IMR-90 (cell line): ENCODE results near the gene S1PR5. TPM values are rescaled to one million over a fixed set of nuclear protein-coding genes. Genes with fewer than 3 reads are reported as not detected.

Experiments
- ATAC-seq: fragments of 200-7000 bp; cut with Tn5 transposase; 2 replicates; pipeline ENCODE4 v1.9.1; 2020; ENCODE audit warnings: low read depth, mild to moderate bottlenecking, moderate library complexity
- BruUV-seq: library from RNA; stranded (reverse); fragments of 400-500 nt; replicated peaks from 2 replicates; lab custom pipeline; 2021; lab: Mats Ljungman, UMichigan
- CTCF ChIA-PET: fragments of 300-600 bp; formaldehyde crosslinking; extraction: SDS; loops from one replicate; lab custom pipeline; 2021; ENCODE audit warnings: antibody characterized with exemption; lab: Yijun Ruan, JAX
- POLR2A ChIA-PET: fragments of 300-600 bp; sonication (Branson Sonifier 250); formaldehyde crosslinking; loops from one replicate; lab custom pipeline; 2022; ENCODE audit warnings: antibody characterized with exemption; ENCODE audit not compliant: unreplicated experiment; lab: Charles Lee
- DNase-seq: peaks from one replicate; pipeline ENCODE4 v3.0.0; 2013
- H2AFZ ChIP-seq: replicated peaks from 2 replicates; pipeline ENCODE3; 2013; ENCODE audit warnings: low read length, mild to moderate bottlenecking; ENCODE audit not compliant: poor library complexity
- H2AK5ac ChIP-seq: 2 replicates; pipeline ENCODE4 v1.6.1; 2013; ENCODE audit warnings: low read depth, low read length, inconsistent platforms
- H2AK9ac ChIP-seq: replicated peaks from 2 replicates; pipeline ENCODE3; 2013; ENCODE audit warnings: mild to moderate bottlenecking, low read depth, low read length, moderate library complexity; ENCODE audit not compliant: poor library complexity
- H2BK120ac ChIP-seq: 2 replicates; pipeline ENCODE4 v1.6.1; 2013; ENCODE audit warnings: low read depth, low read length, inconsistent platforms
- H2BK15ac ChIP-seq: 3 replicates; pipeline ENCODE4 v1.6.1; 2013; ENCODE audit warnings: low read depth, low read length, inconsistent platforms
- H2BK20ac ChIP-seq: 2 replicates; pipeline ENCODE4 v1.6.1; 2013; ENCODE audit warnings: low read depth, mild to moderate bottlenecking, inconsistent platforms, low read length, moderate library complexity
- H2BK5ac ChIP-seq: 2 replicates; pipeline ENCODE4 v1.6.1; 2013; ENCODE audit warnings: mild to moderate bottlenecking, low read depth, low read length, inconsistent platforms; ENCODE audit not compliant: poor library complexity, severe bottlenecking
- H3K14ac ChIP-seq: replicated peaks from 2 replicates; pipeline ENCODE4 v1.6.1; 2013; ENCODE audit warnings: low read depth, low read length, inconsistent platforms
- H3K18ac ChIP-seq: 2 replicates; pipeline ENCODE4 v1.6.1; 2013; ENCODE audit warnings: low read depth, low read length, control low read depth
- H3K23ac ChIP-seq: 2 replicates; pipeline ENCODE4 v1.6.1; 2013; ENCODE audit warnings: low read depth, low read length, inconsistent platforms
- H3K27ac ChIP-seq: 2 replicates; pipeline ENCODE4 v1.5.1; 2013; ENCODE audit warnings: mild to moderate bottlenecking, control low read depth, low read length; ENCODE audit not compliant: insufficient read depth
- H3K27me3 ChIP-seq: 2 replicates; pipeline ENCODE4 v1.6.1; 2013; ENCODE audit warnings: low read length; ENCODE audit not compliant: control insufficient read depth, insufficient read depth
- H3K36me3 ChIP-seq: 2 replicates; pipeline ENCODE4 v1.6.1; 2013; ENCODE audit warnings: low read length, mixed read lengths; ENCODE audit not compliant: control insufficient read depth, insufficient read depth
- H3K4ac ChIP-seq: 2 replicates; pipeline ENCODE4 v1.6.1; 2013; ENCODE audit warnings: low read depth, low read length, inconsistent platforms
- H3K4me1 ChIP-seq: 2 replicates; pipeline ENCODE4 v1.6.1; 2013; ENCODE audit warnings: low read length, mixed read lengths; ENCODE audit not compliant: control insufficient read depth, insufficient read depth
- H3K4me2 ChIP-seq: 2 replicates; pipeline ENCODE4 v1.6.1; 2013; ENCODE audit warnings: low read depth, mild to moderate bottlenecking, control low read depth, low read length, moderate library complexity
- H3K4me3 ChIP-seq: 2 replicates; pipeline ENCODE4 v1.5.1; 2013; ENCODE audit warnings: low read depth, mild to moderate bottlenecking, control low read depth, low read length, moderate library complexity; ENCODE audit not compliant: insufficient read depth
- H3K56ac ChIP-seq: 2 replicates; pipeline ENCODE4 v1.6.1; 2013; ENCODE audit warnings: low read length, inconsistent platforms; ENCODE audit not compliant: insufficient read depth; ENCODE audit errors: extremely low read depth
- H3K79me1 ChIP-seq, 2 experiments: 2 replicates each; pipeline ENCODE4 v1.6.1; 2013; ENCODE audit warnings: low read length in 2 of 2, inconsistent platforms in 1 of 2, low read depth in 1 of 2
- H3K9ac ChIP-seq: 2 replicates; pipeline ENCODE4 v1.6.1; 2013; ENCODE audit warnings: low read depth, low read length, control low read depth
- H3K9me1 ChIP-seq: 2 replicates; pipeline ENCODE4 v1.6.1; 2013; ENCODE audit warnings: low read length, inconsistent platforms; ENCODE audit not compliant: insufficient read depth
- H3K9me3 ChIP-seq: 2 replicates; pipeline ENCODE4 v1.6.1; 2013; ENCODE audit warnings: low read length; ENCODE audit not compliant: control insufficient read depth, insufficient read depth
- H4K20me1 ChIP-seq: 2 replicates; pipeline ENCODE4 v1.6.1; 2013; ENCODE audit warnings: low read length, inconsistent platforms; ENCODE audit not compliant: insufficient read depth
- H4K5ac ChIP-seq: 2 replicates; pipeline ENCODE4 v1.6.1; 2013; ENCODE audit warnings: mild to moderate bottlenecking, low read depth, low read length, control low read depth
- H4K8ac ChIP-seq, 2 experiments: 2 replicates each; pipeline ENCODE4 v1.6.1; 2013; ENCODE audit warnings: low read depth in 2 of 2, low read length in 2 of 2, control low read depth in 1 of 2, inconsistent platforms in 1 of 2
- H4K91ac ChIP-seq: 2 replicates; pipeline ENCODE4 v1.6.1; 2013; ENCODE audit warnings: low read depth, low read length, inconsistent platforms; ENCODE audit not compliant: insufficient read depth
- CEBPB ChIP-seq: IDR thresholded peaks from 2 replicates; pipeline ENCODE4 v1.6.1; 2012; ENCODE audit warnings: low read depth, low read length, improper control_type of control experiment
- CHD1 ChIP-seq: IDR thresholded peaks from 2 replicates; pipeline ENCODE4 v1.6.1; 2012; ENCODE audit warnings: low read depth, low read length, improper control_type of control experiment
- ELK1 ChIP-seq: fragments of 150-350 bp; IDR thresholded peaks from 2 replicates; pipeline ENCODE4 v1.6.1; 2016; ENCODE audit warnings: low read depth, mild to moderate bottlenecking, low read length, moderate library complexity, borderline replicate concordance
- FOS ChIP-seq: fragments of 150-350 bp; IDR thresholded peaks from 2 replicates; pipeline ENCODE4 v1.6.1; 2016; ENCODE audit warnings: low read depth, low read length
- MAFK ChIP-seq: IDR thresholded peaks from 2 replicates; pipeline ENCODE4 v1.6.1; 2012; ENCODE audit warnings: low read depth, low read length, improper control_type of control experiment
- MAZ ChIP-seq: IDR thresholded peaks from 2 replicates; pipeline ENCODE4 v1.6.1; 2012; ENCODE audit warnings: low read depth, mild to moderate bottlenecking, low read length, improper control_type of control experiment, moderate library complexity, borderline replicate concordance
- MXI1 ChIP-seq: IDR thresholded peaks from 2 replicates; pipeline ENCODE4 v1.6.1; 2012; ENCODE audit warnings: low read depth, mild to moderate bottlenecking, low read length, moderate library complexity, borderline replicate concordance
- NFE2L2 ChIP-seq: fragments of 150-350 bp; IDR thresholded peaks from 2 replicates; pipeline ENCODE4 v1.6.1; 2016; ENCODE audit warnings: low read depth, mild to moderate bottlenecking, low read length
- RCOR1 ChIP-seq: IDR thresholded peaks from 2 replicates; pipeline ENCODE4 v1.6.1; 2012; ENCODE audit warnings: mild to moderate bottlenecking, low read length, improper control_type of control experiment; ENCODE audit not compliant: insufficient replicate concordance
- RFX5 ChIP-seq: IDR thresholded peaks from 2 replicates; pipeline ENCODE4 v1.8.0; 2012; ENCODE audit warnings: low read depth, mild to moderate bottlenecking, low read length, moderate library complexity
- WGBS, 2 experiments: methylation state at CpG; one replicate each; pipeline versions ENCODE4 v1.1.5 to v1.1.7; 2013; ENCODE audit warnings: missing lambda C conversion rate in 2 of 2; ENCODE audit not compliant: insufficient read length in 1 of 2; ENCODE audit errors: extremely low coverage in 2 of 2; 5-methylcytosine and 5-hydroxymethylcytosine counted together
- dilution Hi-C: fragments of 300-500 bp; cut with HindIII; formaldehyde crosslinking; loops from one replicate; pipeline ENCODE4 v1.14.3; 2018; ENCODE audit warnings: low sequenced_read_pairs; ENCODE audit not compliant: unreplicated experiment
- in situ Hi-C: fragments of 300-500 bp; cut with MboI; formaldehyde crosslinking; loops from 3 replicates; pipeline ENCODE4 v1.14.3; 2019; ENCODE audit warnings: low sequenced_read_pairs, inconsistent platforms, mixed read lengths
- intact Hi-C: fragments of 100-400 bp; cut with micrococcal nuclease; formaldehyde crosslinking; loops from 2 replicates; pipeline ENCODE4 v1.10.0; 2022
- polyA plus RNA-seq, 3 experiments: library from polyadenylated mRNA; depleted of rRNA; stranded (reverse); fragments of >200 nt; gene quantifications; 2 replicates each; pipeline ENCODE4 v1.2.3, GENCODE V29; 2012; ENCODE audit warnings: low replicate concordance in 1 of 3
- total RNA-seq: library from RNA; depleted of rRNA; stranded (reverse); fragments of >200 nt; gene quantifications from 2 replicates; pipeline ENCODE4 v1.2.3, GENCODE V29; 2012

Gene S1PR5
- total and polyA plus RNA-seq, 2 of the 4 experiments (the other 2 are of a cell fraction), result 0.36 to 0.55 TPM

GRCh38 chr19:10538204-10538983, 21.1 kb upstream of the S1PR5 start:
- no TSS peak for BruUV-seq
- Histone ChIP-seq H2BK120ac (no peak overlapping the region), H3K27me3 (peaks cover 7% of the 10 kb centered on the region), H3K23ac (no peak overlapping the region), H3K9ac (no peak overlapping the region), H3K56ac (no peak overlapping the region), H2BK20ac (no peak overlapping the region), H3K79me1 (no peaks in the 10 kb centered on the region), H2AK5ac (no peak overlapping the region), H4K20me1 (no peaks in the 10 kb centered on the region; the same call in 1 of the 2 replicates), H2AK9ac (no peak overlapping the region), H3K4me2 (no peak overlapping the region), H3K4ac (no peak overlapping the region), H3K27ac (no peak overlapping the region), H3K4me3 (no peak overlapping the region), H3K36me3 (no peaks in the 10 kb centered on the region), H2BK15ac (no peak overlapping the region), H4K5ac (no peak overlapping the region), H4K91ac (no peak overlapping the region), H3K9me1 (no peaks in the 10 kb centered on the region; the same call in 1 of the 2 replicates), H3K9me3 (no peaks in the 10 kb centered on the region), H2BK5ac (no peak overlapping the region), H3K14ac (no peak overlapping the region), H4K8ac (no peak overlapping the region), H3K18ac (no peak overlapping the region), H2AFZ (no peak overlapping the region), H3K4me1 (no peaks in the 10 kb centered on the region)
- in situ Hi-C loops (no loop called here), intact Hi-C loops (no loop called here), dilution Hi-C loops (no loop called here)
- 74% methylated on average over 6 of the region's 20 CpGs; no CpG with 5 or more reads in 1 of the 2 experiments for WGBS, 2 experiments
- TF ChIP-seq MAZ (no peak), MXI1 (no peak), CEBPB (no peak), RFX5 (no peak), MAFK (no peak), NFE2L2 (no peak), FOS (no peak), RCOR1 (no peak), CHD1 (no peak), ELK1 (no peak)
- ChIA-PET CTCF (no interaction called here), POLR2A (no interaction called here)
- DNase-seq, result no peak
- no peak for ATAC-seq
